HG03558 (cell line): ENCODE results near the gene DIP2B.
"Not testable (repeated sequence)": the region's sequence is repeated elsewhere in the genome, so short reads cannot be mapped to it uniquely, and the experiment has no call there.

Experiments used
- ATAC-seq: cut with Tn5 transposase; IDR thresholded peaks from one replicate; pipeline ENCODE4 v1.9.1; 2021; ENCODE audit warnings: moderate number of reproducible peaks; ENCODE audit not compliant: unreplicated experiment; ENCODE audit errors: extremely low read depth

Gene DIP2B

DNA sequence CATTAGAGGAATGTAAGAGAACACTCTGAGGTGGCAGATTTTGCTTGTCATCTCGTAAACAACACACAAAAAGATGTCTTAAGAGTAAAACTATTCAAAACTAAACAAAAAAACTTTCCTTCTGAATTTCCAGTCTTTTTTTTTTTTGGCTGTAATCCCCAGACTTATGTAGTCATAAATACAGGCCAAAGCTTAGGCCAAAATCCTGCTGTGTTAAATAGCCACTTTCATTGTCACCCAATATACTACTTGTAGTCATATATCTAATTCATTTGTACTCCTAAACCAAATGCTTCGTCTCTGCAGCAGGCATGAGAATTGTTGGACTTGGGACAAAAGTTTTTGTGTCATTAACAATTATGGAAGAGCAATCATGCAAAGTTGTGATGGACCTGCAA lies 155.6 kb downstream of the DIP2B start:
- no peak for ATAC-seq

GRCh38 chr12:50661300-50662115 lies 156.7 kb downstream of the DIP2B start:
- ATAC-seq = no peak

GRCh38 chr12:50662116-50662510 lies 157.3 kb downstream of the DIP2B start:
- no peak for ATAC-seq

DNA sequence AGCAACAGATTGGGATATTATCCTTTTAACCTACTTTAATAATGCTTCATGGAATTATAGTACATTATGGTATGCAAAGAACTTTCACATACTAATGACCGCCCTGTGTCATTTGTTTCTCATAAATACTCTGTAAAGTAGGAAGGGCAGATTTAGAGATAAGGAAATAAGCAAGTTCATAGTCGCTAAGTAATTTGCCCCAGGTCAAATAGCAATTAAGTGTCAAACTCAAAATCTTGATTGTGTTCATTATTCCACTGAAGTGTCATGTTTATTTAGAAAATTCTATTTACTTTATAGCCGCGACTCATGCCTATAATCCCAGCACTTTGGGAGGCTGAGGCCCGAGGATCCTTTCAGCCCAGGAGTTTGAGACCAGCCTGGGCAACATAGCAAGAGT lies 160.4 kb downstream of the DIP2B start:
- no peak for ATAC-seq

GRCh38 chr12:50665609-50666008 lies 160.8 kb downstream of the DIP2B start:
- no peak for ATAC-seq

- no peak for ATAC-seq
Measured at GRCh38 chr12:50666023-50666422, 161.2 kb downstream of the DIP2B start.

- no peak for ATAC-seq
Measured at GRCh38 chr12:50672158-50672557, 167.4 kb downstream of the DIP2B start.

DNA sequence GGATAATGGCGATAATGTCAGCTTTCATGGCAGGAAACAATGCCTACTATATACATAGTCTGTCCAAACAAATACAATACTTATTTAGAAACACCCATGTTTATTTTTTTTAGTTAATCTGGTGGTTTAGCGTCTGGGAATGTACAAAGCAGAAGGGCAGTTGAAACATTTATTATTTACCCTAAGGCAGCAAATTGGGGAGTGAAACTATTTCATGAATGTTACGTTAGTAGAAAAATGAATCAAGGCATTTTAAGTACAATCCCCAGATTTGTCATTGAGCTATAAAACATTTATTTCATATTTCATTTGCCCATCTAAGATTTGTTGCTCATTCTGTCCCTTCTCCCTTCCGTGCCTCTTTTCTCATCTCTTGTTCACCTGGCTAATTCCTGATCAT lies 172.0 kb downstream of the DIP2B start:
- no peak for ATAC-seq

- ATAC-seq = no peak
Measured at GRCh38 chr12:50677858-50678257, 173.1 kb downstream of the DIP2B start.

- ATAC-seq = no peak
Measured at GRCh38 chr12:50678650-50679365, 174.0 kb downstream of the DIP2B start.

DNA sequence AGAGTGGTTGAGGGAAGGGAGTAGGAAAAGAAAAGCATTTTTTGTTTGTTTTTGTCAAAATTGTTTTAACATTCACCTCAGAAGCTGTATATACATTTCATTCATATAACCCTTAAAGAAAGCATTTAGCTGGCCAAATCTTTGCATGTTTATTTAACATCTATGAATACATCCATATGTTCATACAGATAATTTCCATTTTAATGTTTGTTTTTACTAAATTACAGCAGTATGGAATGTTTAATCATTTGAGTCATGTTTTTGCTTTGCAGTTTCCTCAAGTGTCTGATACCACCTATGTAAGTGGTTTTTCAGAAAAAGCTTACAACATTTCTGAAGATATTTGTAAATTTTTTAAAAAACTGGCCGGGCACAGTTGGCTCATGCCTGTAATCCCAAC lies 174.8 kb downstream of the DIP2B start:
- ATAC-seq = no peak

GRCh38 chr12:50681064-50681463 lies 176.3 kb downstream of the DIP2B start:
- ATAC-seq = not testable (repeated sequence)

- no peak for ATAC-seq
Measured at GRCh38 chr12:50685641-50686040, 180.9 kb downstream of the DIP2B start.

DNA sequence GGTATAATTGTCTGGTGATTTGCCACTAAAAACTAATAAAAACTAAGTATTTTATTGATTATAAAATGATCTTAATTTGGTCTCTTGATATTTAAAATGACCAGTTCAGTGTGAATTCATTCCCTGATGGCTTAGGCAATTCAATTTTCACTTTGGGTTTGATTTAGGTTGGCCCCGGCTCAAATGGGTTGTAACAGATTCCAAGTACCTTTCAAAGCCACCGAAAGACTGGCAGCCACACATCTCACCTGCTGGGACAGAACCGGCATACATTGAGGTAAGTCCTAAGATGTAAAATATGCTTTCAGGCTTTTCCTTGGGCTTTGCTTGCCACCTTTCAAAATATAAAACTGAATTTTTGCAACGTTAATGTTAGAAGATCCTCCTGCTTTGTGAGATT lies 181.6 kb downstream of the DIP2B start:
- no peak for ATAC-seq

DNA sequence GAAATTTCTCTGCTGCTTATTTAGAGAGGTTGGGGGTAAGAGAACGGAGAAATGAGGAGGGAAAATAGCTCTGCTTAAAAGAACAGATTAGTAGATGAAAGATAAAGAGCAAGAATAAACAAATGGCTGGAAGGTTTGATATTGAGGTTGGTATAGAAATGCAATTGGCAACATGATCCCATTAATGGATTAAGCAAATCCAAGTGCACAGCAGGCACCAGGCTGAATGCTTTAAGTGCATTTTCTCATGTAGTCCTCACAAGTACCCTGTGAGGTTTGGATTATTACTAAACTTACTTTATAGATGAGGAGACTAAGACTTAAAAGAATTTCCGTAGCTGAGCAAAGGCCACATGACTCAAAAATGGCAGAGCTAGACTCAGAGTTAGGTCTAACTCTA lies 182.2 kb downstream of the DIP2B start:
- no peak for ATAC-seq

- ATAC-seq = no peak
Measured at GRCh38 chr12:50689437-50689836, 184.7 kb downstream of the DIP2B start.

GRCh38 chr12:50690925-50691324 lies 186.1 kb downstream of the DIP2B start:
- ATAC-seq = no peak

- no peak for ATAC-seq
Measured at GRCh38 chr12:50695961-50696360, 191.2 kb downstream of the DIP2B start.

DNA sequence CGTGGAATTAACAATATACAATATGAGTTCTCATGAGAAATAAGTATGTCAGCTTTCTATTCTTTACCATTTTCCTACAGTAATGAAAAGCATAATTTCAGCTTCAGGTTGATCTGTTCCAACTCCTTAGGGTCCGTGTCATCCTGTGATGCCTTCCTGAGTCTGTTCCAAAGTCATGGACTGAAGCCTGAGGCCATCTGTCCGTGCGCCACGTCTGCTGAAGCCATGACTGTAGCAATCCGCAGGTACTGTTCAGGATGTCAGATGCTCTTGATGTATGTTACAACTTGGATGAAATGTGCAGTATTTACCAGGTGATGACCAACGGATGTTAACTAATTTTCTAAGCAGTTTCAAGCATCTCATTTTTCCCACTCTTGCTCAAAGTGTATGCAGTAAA lies 192.1 kb downstream of the DIP2B start:
- no peak for ATAC-seq

- no peak for ATAC-seq
Measured at GRCh38 chr12:50699154-50699553, 194.4 kb downstream of the DIP2B start.

- ATAC-seq = no peak
Measured at GRCh38 chr12:50699940-50700339, 195.2 kb downstream of the DIP2B start.

- ATAC-seq = no peak
Measured at GRCh38 chr12:50706606-50707005, 201.8 kb downstream of the DIP2B start.
